ENCODE measurements around the gene NOTCH4. TPM values are rescaled to one million over a fixed set of nuclear protein-coding genes. Genes with fewer than 3 reads are reported as not detected.
A peak's percentile ranks its signal among the peaks of the same experiment; 100 is the strongest.

The NOTCH4 gene
- total RNA-seq, 3 donors from 2014 or later: 20.8 to 47.9 (median 23.8) TPM

DNA sequence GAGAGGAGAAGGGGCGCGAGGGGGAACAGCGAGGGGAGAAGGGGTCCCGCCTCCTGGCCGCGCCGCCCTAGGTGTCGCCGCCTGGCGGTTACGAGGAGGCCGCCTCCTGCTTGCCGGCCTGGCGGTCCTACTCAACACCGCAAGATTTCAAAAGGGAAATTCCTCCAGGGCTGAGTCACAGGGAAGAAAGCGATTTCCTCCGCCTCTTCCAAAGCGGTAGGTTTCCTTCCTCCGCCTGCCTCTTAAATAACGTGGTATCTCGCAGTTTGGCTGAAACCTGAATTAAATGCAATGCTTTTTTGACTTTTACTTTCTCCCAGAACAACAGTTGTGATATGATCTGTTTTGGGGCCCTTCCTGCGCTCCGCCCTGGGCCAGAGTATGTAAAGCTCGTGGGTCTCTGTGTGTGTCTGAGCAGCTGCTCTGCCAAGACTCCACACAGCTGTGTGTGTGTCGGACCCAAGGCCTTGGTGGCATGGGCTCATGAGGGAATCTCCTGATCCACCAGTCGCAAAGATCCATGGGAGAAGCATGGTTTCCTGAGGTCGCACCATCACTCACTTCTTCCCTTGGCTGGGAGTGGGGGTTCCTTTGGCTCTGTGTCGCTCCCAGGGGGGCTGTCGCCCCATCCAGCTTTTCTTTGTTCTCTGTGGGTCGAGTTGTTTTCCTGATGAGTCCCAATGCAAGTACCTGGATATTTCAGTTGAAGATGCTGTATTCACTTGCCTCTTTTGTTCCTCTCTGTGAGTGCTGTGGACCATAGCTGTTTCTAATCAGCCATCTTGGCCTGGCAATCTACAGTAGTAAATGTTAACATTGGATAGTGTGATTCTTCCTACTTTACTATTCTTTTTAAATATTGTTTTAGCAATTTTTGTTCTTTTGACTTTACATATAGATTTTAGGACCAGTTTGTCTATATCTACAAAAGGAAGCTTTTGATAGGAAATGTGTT is 31.6 kb upstream of the NOTCH4 start:
- peak overlapping the region; percentile 69 to 83 for H3K27ac ChIP-seq
- H3K4me3 ChIP-seq: peak overlapping the region; percentile 37 to 65 (median 48)
- TF ChIP-seq CTCF (IDR thresholded peaks at IDR 0.05) (peak; percentile 30 to 58 (median 50)), POLR2AphosphoS5 (IDR thresholded peaks at IDR 0.05) (peak in 2 of 3 donors; percentile 56 to 67), POLR2A (IDR thresholded peaks at IDR 0.05) (no peak)
- H3K4me1 ChIP-seq: no peaks in the 10 kb centered on the region
- H3K36me3 ChIP-seq: no peaks in the 10 kb centered on the region
- no peaks in the 10 kb centered on the region for H3K27me3 ChIP-seq
- H3K9me3 ChIP-seq: no peaks in the 10 kb centered on the region
- peak; percentile 64 for DNase-seq (ENCODE audit: low spot score in 2 of 2)
- intact Hi-C loops (cut with DNase I; ENCODE audit: low total_unique reads): no loop called here

GRCh38 chr6:32254761-32255198 is 30.9 kb upstream of the NOTCH4 start:
- no peaks in the 10 kb centered on the region for H3K4me1 ChIP-seq
- no peaks in the 10 kb centered on the region for H3K36me3 ChIP-seq
- peak overlapping the region; percentile 69 to 83 for H3K27ac ChIP-seq
- no peaks in the 10 kb centered on the region for H3K9me3 ChIP-seq
- no peak for TF ChIP-seq POLR2A (IDR thresholded peaks at IDR 0.05)
- no peak for TF ChIP-seq POLR2AphosphoS5 (IDR thresholded peaks at IDR 0.05)
- no peak for TF ChIP-seq CTCF (IDR thresholded peaks at IDR 0.05)
- H3K27me3 ChIP-seq: no peaks in the 10 kb centered on the region
- peak overlapping the region; percentile 37 to 65 (median 48) for H3K4me3 ChIP-seq
- intact Hi-C loops (cut with DNase I; ENCODE audit: low total_unique reads): no loop called here
- no peak for DNase-seq (ENCODE audit: low spot score in 2 of 2)

GRCh38 chr6:32252331-32253009 is 28.6 kb upstream of the NOTCH4 start:
- Histone ChIP-seq H3K4me1 (no peaks in the 10 kb centered on the region), H3K36me3 (no peaks in the 10 kb centered on the region), H3K9me3 (no peaks in the 10 kb centered on the region), H3K27ac (no peak overlapping the region), H3K4me3 (no peak overlapping the region), H3K27me3 (no peaks in the 10 kb centered on the region)
- no peak for TF ChIP-seq CTCF (IDR thresholded peaks at IDR 0.05)
- TF ChIP-seq POLR2AphosphoS5 (IDR thresholded peaks at IDR 0.05): no peak
- no peak for TF ChIP-seq POLR2A (IDR thresholded peaks at IDR 0.05)
- intact Hi-C loops (cut with DNase I; ENCODE audit: low total_unique reads): no loop called here
- no peak for DNase-seq (ENCODE audit: low spot score in 2 of 2)

GRCh38 chr6:32249262-32249661 is 25.4 kb upstream of the NOTCH4 start:
- Histone ChIP-seq H3K9me3 (no peaks in the 10 kb centered on the region), H3K27me3 (no peaks in the 10 kb centered on the region), H3K4me3 (no peak overlapping the region), H3K36me3 (no peaks in the 10 kb centered on the region), H3K4me1 (no peaks in the 10 kb centered on the region), H3K27ac (no peak overlapping the region)
- intact Hi-C loops (cut with DNase I; ENCODE audit: low total_unique reads): no loop called here
- DNase-seq (ENCODE audit: low spot score in 2 of 2): no peak
- TF ChIP-seq CTCF (IDR thresholded peaks at IDR 0.05) (no peak), POLR2A (IDR thresholded peaks at IDR 0.05) (no peak)

DNA sequence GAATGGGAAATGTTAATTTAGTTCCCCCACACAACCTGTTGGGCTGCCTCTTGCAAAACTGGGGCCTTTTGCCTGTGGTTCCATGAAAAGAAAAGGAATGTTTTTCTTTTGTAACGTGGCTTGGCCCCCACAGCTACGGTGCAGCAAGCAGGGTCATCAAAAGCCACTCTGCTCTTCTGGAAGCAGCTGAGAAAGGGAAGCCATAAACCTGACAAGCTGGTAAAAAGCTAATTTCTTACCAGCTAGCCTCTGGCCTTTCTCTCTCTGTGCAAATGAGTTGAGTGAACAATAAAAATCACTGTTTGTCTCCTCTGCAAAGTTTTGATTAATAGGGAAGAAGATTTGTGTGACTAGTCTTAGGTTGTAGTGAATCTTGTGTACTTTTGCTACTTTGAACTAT is 23.5 kb upstream of the NOTCH4 start:
- intact Hi-C loops (cut with DNase I; ENCODE audit: low total_unique reads): no loop called here
- H3K36me3 ChIP-seq: no peaks in the 10 kb centered on the region
- H3K4me1 ChIP-seq: no peaks in the 10 kb centered on the region
- H3K4me3 ChIP-seq: no peak overlapping the region
- no peak overlapping the region for H3K27ac ChIP-seq
- no peaks in the 10 kb centered on the region for H3K9me3 ChIP-seq
- DNase-seq (ENCODE audit: low spot score in 2 of 2): no peak
- H3K27me3 ChIP-seq: no peaks in the 10 kb centered on the region
- no peak for TF ChIP-seq POLR2AphosphoS5 (IDR thresholded peaks at IDR 0.05)
- no peak for TF ChIP-seq CTCF (IDR thresholded peaks at IDR 0.05)
- TF ChIP-seq POLR2A (IDR thresholded peaks at IDR 0.05): no peak
